B cell (primary cell): ENCODE results near the gene PHKA2. TPM values are rescaled to one million over a fixed set of nuclear protein-coding genes. Genes with fewer than 3 reads are reported as not detected.

Source experiments
- ATAC-seq: fragments of 200-7000 bp; cut with Tn5 transposase; one replicate; pipeline ENCODE4 v1.10.0; 2021; ENCODE audit warnings: low read depth, mild to moderate bottlenecking, moderate number of reproducible peaks, moderate library complexity
- CTCF ChIA-PET: fragments of 350-600 bp; sonication (Branson Sonifier 250); formaldehyde crosslinking; loops from one replicate; lab custom pipeline; 2021; ENCODE audit warnings: antibody characterized with exemption, inconsistent platforms; lab: Charles Lee
- POLR2A ChIA-PET: fragments of 350-600 bp; sonication (Branson Sonifier 250); formaldehyde crosslinking; loops from one replicate; lab custom pipeline; 2021; ENCODE audit warnings: antibody characterized with exemption; lab: Charles Lee
- DNase-seq: peaks from one replicate; pipeline ENCODE4 v3.0.0; 2013
- H2AFZ ChIP-seq: 2 replicates; pipeline ENCODE4 v1.6.1; 2012; ENCODE audit warnings: mild to moderate bottlenecking, low read depth, low read length; ENCODE audit not compliant: insufficient read depth, poor library complexity, severe bottlenecking
- H3K27ac ChIP-seq, 2 donors: 1 replicate in 1 of 2; 2 replicates in 1 of 2; pipeline ENCODE4 v1.5.1; 2012 to 2013; ENCODE audit warnings: low read length in 2 of 2, mild to moderate bottlenecking in 2 of 2, moderate library complexity in 1 of 2
- H3K27me3 ChIP-seq, 4 experiments: fragments of 200-600 bp in 1 of 4; sonication (generic) in 1 of 4; replicated peaks in 1 of 4; 1 replicate in 2 of 4; 2 replicates in 2 of 4; pipeline versions ENCODE4 v1.6.1 to v1.7.0; 2013 to 2016; ENCODE audit warnings: low read length in 3 of 4, mild to moderate bottlenecking in 2 of 4, mixed read lengths in 1 of 4, moderate library complexity in 1 of 4; ENCODE audit not compliant: insufficient read depth in 4 of 4, control insufficient read depth in 3 of 4; ENCODE audit errors: control extremely low read depth in 1 of 4
- H3K36me3 ChIP-seq, 2 experiments: replicated peaks in 1 of 2; 1 replicate in 1 of 2; 2 replicates in 1 of 2; pipeline versions ENCODE4 v1.6.1 to v1.7.1; 2013; ENCODE audit warnings: low read length in 1 of 2; ENCODE audit not compliant: insufficient read depth in 2 of 2, control insufficient read depth in 1 of 2; ENCODE audit errors: control extremely low read depth in 1 of 2, extremely low read depth in 1 of 2
- H3K4me1 ChIP-seq, 2 donors: fragments of 200-600 bp in 1 of 2; sonication (generic) in 1 of 2; 1 replicate in 1 of 2; 2 replicates in 1 of 2; pipeline versions ENCODE4 v1.5.1 to v1.6.1; 2013 to 2017; ENCODE audit warnings: low read length in 2 of 2; ENCODE audit not compliant: control insufficient read depth in 2 of 2, insufficient read depth in 2 of 2
- H3K4me2 ChIP-seq: replicated peaks from 2 replicates; pipeline ENCODE3; 2012; ENCODE audit warnings: mild to moderate bottlenecking, low read depth, low read length; ENCODE audit not compliant: poor library complexity, severe bottlenecking
- H3K4me3 ChIP-seq, 5 experiments: fragments of 200-600 bp in 1 of 5; sonication (generic) in 1 of 5; 1 replicate in 3 of 5; 2 replicates in 2 of 5; pipeline versions ENCODE4 v1.5.1 to v1.7.0; 2011 to 2016; ENCODE audit warnings: low read length in 4 of 5, mild to moderate bottlenecking in 4 of 5, low read depth in 2 of 5, control low read depth in 1 of 5, moderate library complexity in 1 of 5; ENCODE audit not compliant: insufficient read depth in 1 of 5; ENCODE audit errors: control extremely low read depth in 1 of 5, extremely low read depth in 1 of 5
- H3K79me2 ChIP-seq: fragments of 200-600 bp; sonication (generic); one replicate; pipeline ENCODE4 v1.6.0; 2016; ENCODE audit warnings: low read length; ENCODE audit not compliant: control insufficient read depth, insufficient read depth
- H3K9ac ChIP-seq: fragments of 200-600 bp; sonication (generic); 2 replicates; pipeline ENCODE4 v1.6.1; 2017; ENCODE audit warnings: mild to moderate bottlenecking, low read length, moderate library complexity
- H3K9me3 ChIP-seq, 3 donors: one replicate each; pipeline versions ENCODE4 v1.6.1 to v1.7.1; 2013; ENCODE audit warnings: low read length in 2 of 3; ENCODE audit not compliant: control insufficient read depth in 2 of 3, insufficient read depth in 1 of 3; ENCODE audit errors: control extremely low read depth in 1 of 3
- H4K20me1 ChIP-seq: 2 replicates; pipeline ENCODE4 v1.6.0; 2012; ENCODE audit warnings: mild to moderate bottlenecking, low read length; ENCODE audit not compliant: insufficient read depth, control insufficient read depth, poor library complexity, severe bottlenecking
- H3K27ac Mint-ChIP-seq: one replicate; pipeline ENCODE4 v1.8.0; 2021; ENCODE audit warnings: mixed read lengths
- H3K27me3 Mint-ChIP-seq: one replicate; pipeline ENCODE4 v1.8.0; 2021; ENCODE audit warnings: mixed read lengths
- H3K4me1 Mint-ChIP-seq: one replicate; pipeline ENCODE4 v1.8.0; 2021; ENCODE audit warnings: mixed read lengths
- H3K4me3 Mint-ChIP-seq: one replicate; pipeline ENCODE4 v1.8.0; 2021; ENCODE audit warnings: mixed read lengths
- H3K9me3 Mint-ChIP-seq: one replicate; pipeline ENCODE4 v1.8.0; 2022; ENCODE audit warnings: mixed read lengths; ENCODE audit not compliant: insufficient read depth
- CTCF ChIP-seq: fragments of 200-600 bp; IDR thresholded peaks from one replicate; pipeline ENCODE4 v1.8.0; 2022; ENCODE audit warnings: antibody characterized with exemption, mild to moderate bottlenecking
- EZH2 ChIP-seq: IDR thresholded peaks from 2 replicates; pipeline ENCODE4 v1.6.1; 2012; ENCODE audit warnings: borderline replicate concordance, low read depth, mild to moderate bottlenecking, moderate library complexity, low read length; ENCODE audit not compliant: insufficient read depth, poor library complexity, severe bottlenecking
- WGBS: methylation state at CpG from one replicate; pipeline ENCODE4 v1.1.5; 2013; ENCODE audit warnings: missing lambda C conversion rate; ENCODE audit not compliant: insufficient coverage; 5-methylcytosine and 5-hydroxymethylcytosine counted together
- intact Hi-C: fragments of 100-400 bp; cut with micrococcal nuclease; formaldehyde crosslinking; loops from one replicate; pipeline ENCODE4 v1.10.0; 2022
- polyA plus RNA-seq: library from polyadenylated mRNA; depleted of rRNA; stranded (reverse); fragments of >200 nt; gene quantifications from 2 replicates; pipeline ENCODE4 v1.2.3, GENCODE V29; 2012
- total RNA-seq, 2 donors: library from RNA; stranded (reverse); fragments of 120-200 nt in 1 of 2; gene quantifications; 1 replicate in 1 of 2; 2 replicates in 1 of 2; pipeline versions ENCODE4 v1.2.3 to v1.2.4, GENCODE V29; 2013 to 2022

The PHKA2 gene
- total and polyA plus RNA-seq, 2 donors (not counting 1 experiment from before 2014, with no cell fraction given), result 54.6 to 60.6 TPM

- H2AFZ ChIP-seq, result no peak overlapping the region
- H3K4me1 ChIP-seq, result no peaks in the 10 kb centered on the region
- Mint-ChIP-seq H3K27ac (no peak overlapping the region), H3K9me3 (no peaks in the 10 kb centered on the region), H3K4me3 (no peak overlapping the region), H3K27me3 (no peaks in the 10 kb centered on the region), H3K4me1 (no peaks in the 10 kb centered on the region)
- peaks cover 0 to 25% of the 10 kb centered on the region in 2 experiments for H3K36me3 ChIP-seq
- 100% methylated on average over 3 of the region's 4 CpGs for WGBS
- H3K9me3 ChIP-seq, result no peaks in the 10 kb centered on the region
- ATAC-seq (no peak), DNase-seq (no peak)
- no peak overlapping the region for H3K4me3 ChIP-seq
- no peak for TF ChIP-seq CTCF
- no peak for TF ChIP-seq EZH2
- H4K20me1 ChIP-seq, result no peaks in the 10 kb centered on the region
- CTCF ChIA-PET, result no interaction called here
- no peak overlapping the region for H3K4me2 ChIP-seq
- no peaks in the 10 kb centered on the region for H3K79me2 ChIP-seq
- H3K27ac ChIP-seq, result no peak overlapping the region
- POLR2A ChIA-PET, result no interaction called here
- intact Hi-C loops, result no loop called here
- H3K27me3 ChIP-seq, result no peaks in the 10 kb centered on the region
- no peak overlapping the region for H3K9ac ChIP-seq
Measured at GRCh38 chrX:18946611-18947010, 37.3 kb downstream of the PHKA2 start.

- H3K9me3 Mint-ChIP-seq, result no peaks in the 10 kb centered on the region
- Histone ChIP-seq H3K36me3 (peaks cover 0 to 24% of the 10 kb centered on the region in 2 experiments), H3K79me2 (no peaks in the 10 kb centered on the region), H3K9me3 (no peaks in the 10 kb centered on the region), H3K4me3 (no peak overlapping the region), H4K20me1 (no peaks in the 10 kb centered on the region), H2AFZ (no peak overlapping the region), H3K4me1 (no peaks in the 10 kb centered on the region), H3K4me2 (no peak overlapping the region), H3K27ac (no peak overlapping the region), H3K27me3 (no peaks in the 10 kb centered on the region), H3K9ac (no peak overlapping the region)
- ATAC-seq, result no peak
- H3K27me3 Mint-ChIP-seq, result no peaks in the 10 kb centered on the region
- POLR2A ChIA-PET, result no interaction called here
- no peaks in the 10 kb centered on the region for H3K4me1 Mint-ChIP-seq
- CTCF ChIA-PET, result no interaction called here
- WGBS, result 100% methylated on average over 3 of the region's 6 CpGs
- H3K27ac Mint-ChIP-seq, result no peak overlapping the region
- no peak for DNase-seq
- no peak overlapping the region for H3K4me3 Mint-ChIP-seq
- TF ChIP-seq EZH2 (no peak), CTCF (no peak)
- intact Hi-C loops, result no loop called here
Measured at GRCh38 chrX:18946157-18946556, 37.8 kb downstream of the PHKA2 start.
